SH-SY5Y (cell line): Measurements from ENCODE around the gene PRKRIP1.

Experiments used
- GATA2 ChIP-seq: IDR thresholded peaks from 2 replicates; pipeline ENCODE4 v1.6.1; 2011; ENCODE audit warnings: mild to moderate bottlenecking, low read depth, low read length
- GATA3 ChIP-seq: IDR thresholded peaks from 2 replicates; pipeline ENCODE4 v1.6.1; 2011; ENCODE audit warnings: low read depth, mild to moderate bottlenecking, low read length, moderate library complexity

PRKRIP1 gene

GRCh38 chr7:102425639-102426267 is 29.6 kb downstream of the PRKRIP1 start:
- TF ChIP-seq GATA2: no peak
- TF ChIP-seq GATA3: no peak

- TF ChIP-seq GATA3 (no peak), GATA2 (no peak)
Observed at GRCh38 chr7:102426268-102427018, 30.3 kb downstream of the PRKRIP1 start.

- TF ChIP-seq GATA2 (no peak), GATA3 (no peak)
Observed at GRCh38 chr7:102427019-102427405, 30.8 kb downstream of the PRKRIP1 start.

GRCh38 chr7:102429141-102429899 is 33.2 kb downstream of the PRKRIP1 start:
- no peak for TF ChIP-seq GATA2

DNA sequence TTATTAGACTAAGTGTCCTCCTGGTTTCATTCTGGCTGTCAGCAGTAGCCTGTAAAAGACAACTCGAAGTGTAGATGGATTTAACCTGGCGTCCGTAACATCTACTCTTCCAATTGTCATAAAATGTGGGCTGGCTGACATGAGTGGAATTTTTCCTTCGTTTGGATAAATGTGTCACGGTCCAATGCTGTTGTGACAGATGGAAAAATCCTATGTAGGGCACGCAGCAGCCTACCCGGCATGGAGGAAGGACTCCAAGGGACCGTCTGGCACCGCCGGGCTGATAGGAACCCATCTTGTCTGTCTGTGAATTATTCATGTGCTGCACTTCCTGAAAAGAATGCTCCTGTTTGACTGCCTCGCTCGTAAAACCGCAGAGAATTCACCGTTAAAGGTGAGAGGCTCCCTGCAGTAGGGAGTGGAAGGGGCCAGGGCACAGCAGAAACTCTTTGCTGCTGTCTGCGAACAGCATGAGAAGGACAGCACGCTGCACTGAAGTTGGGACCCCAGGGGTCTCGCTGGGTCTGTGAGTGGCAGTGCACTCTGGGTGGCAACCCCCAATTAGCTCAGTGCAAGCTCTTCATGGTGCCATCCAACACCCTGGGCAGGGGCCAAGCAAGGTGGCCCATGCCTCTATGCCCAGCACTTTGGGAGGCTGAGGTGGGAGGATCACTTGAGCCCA is 35.6 kb downstream of the PRKRIP1 start:
- TF ChIP-seq GATA2 (no peak), GATA3 (no peak)

DNA sequence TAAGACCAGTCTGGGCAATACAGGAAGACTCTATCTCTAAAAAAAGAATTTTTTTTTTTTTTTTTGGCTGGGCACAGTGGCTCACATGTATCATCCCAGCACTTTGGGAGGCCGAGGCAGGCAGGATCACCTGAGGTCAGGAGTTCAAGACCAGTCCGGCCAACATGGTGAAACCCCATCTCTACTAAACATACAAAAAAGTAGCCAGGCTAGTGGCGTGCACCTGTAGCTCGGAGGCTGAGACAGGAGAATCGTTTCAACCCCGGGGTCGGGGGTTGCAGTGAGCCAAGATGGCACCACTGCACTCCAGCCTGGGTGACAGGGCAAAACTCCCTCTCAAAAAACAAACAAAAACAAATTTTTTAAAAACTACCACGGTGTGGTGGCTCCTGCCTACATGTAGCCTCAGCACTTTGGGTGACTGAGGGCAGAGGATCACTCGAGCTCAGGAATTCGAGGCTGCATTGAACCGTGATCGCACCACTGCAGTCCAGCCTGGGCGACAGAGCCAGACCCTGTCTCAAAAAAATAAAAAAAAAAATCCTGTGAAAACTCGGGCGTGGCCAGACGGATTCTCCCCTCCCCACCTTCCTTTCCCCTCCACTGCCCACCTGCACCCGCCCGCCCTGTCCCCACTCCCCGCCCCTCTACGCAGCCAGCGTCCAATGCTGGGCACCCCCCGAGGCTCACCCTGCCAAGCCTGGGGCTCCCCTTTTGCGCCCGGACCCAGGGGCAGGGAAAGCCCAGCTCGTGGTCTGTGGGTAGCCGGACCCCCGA is 36.5 kb downstream of the PRKRIP1 start:
- TF ChIP-seq GATA2: no peak
- no peak for TF ChIP-seq GATA3

DNA sequence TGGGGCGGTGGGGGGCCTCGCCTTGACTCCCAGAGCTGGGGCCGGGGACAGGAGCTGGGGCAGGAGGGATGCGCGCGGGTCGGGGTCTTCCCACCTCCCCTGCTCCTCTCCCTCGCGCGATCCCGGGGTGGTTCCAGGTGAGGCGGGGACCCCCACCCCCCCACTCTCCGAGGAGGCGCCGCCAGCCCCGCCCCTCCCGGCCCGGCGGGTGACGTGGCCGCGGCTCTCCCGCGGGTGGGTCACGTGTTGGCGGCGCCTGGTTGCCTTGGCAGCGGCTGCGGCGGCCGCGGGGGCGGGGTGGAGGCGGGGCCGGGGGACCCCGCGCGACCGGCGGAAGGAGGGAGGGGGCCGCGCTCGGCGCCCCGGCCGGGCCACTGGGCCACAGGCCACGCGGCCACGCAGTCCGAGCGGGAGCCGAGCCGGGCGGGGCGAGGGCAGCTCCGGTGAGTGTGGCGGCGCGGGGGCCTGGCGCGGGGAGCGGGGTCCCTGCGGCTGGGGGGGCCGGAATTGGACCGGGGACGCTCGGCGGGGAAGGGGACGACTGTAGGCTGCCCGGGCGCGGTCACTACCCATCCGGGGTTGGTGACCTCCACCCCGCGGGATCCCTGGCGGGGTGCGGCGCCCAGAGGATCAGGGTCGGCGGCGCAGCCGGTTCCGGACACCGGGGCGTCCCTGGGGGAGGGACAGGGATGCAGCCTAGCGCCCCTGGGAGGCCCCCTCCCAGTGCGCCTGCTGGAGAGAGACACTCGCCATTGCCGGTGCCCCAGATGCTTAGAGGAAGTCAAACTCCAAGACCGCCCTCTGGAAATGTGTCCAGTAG is 37.3 kb downstream of the PRKRIP1 start, which contains the start of gene ORAI2:
TSS of gene ORAI2 (plus strand) at position 357 of the 820 bp plus-strand sequence. CDS start 5,382 bp downstream, outside the sequence.
- TF ChIP-seq GATA3 (no peak), GATA2 (no peak)

- no peak for TF ChIP-seq GATA3
- TF ChIP-seq GATA2: no peak
Observed at GRCh38 chr7:102434039-102434486, 37.9 kb downstream of the PRKRIP1 start.

- TF ChIP-seq GATA3: no peak
- no peak for TF ChIP-seq GATA2
Observed at GRCh38 chr7:102436118-102436517, 40.0 kb downstream of the PRKRIP1 start.

- TF ChIP-seq GATA3: no peak
- no peak for TF ChIP-seq GATA2
Observed at GRCh38 chr7:102439963-102440795, 44.0 kb downstream of the PRKRIP1 start.

- TF ChIP-seq GATA2 (no peak), GATA3 (no peak)
Observed at GRCh38 chr7:102444961-102445673, 49.0 kb downstream of the PRKRIP1 start.
